H1 (cell line): ENCODE results near the gene PRTN3. TPM values are rescaled to one million over a fixed set of nuclear protein-coding genes. Genes with fewer than 3 reads are reported as not detected.

Experiments
- CTCF ChIA-PET: fragments of 300-600 bp; sonication (Branson Sonifier 250); formaldehyde crosslinking; loops from one replicate; lab custom pipeline; 2021; ENCODE audit not compliant: partially characterized antibody; lab: Charles Lee
- POLR2A ChIA-PET: fragments of 300-600 bp; sonication (Branson Sonifier 250); formaldehyde crosslinking; loops from one replicate; lab custom pipeline; 2021; ENCODE audit warnings: inconsistent platforms; ENCODE audit not compliant: partially characterized antibody; lab: Charles Lee
- DNase-seq, 2 experiments: peaks; one replicate each; pipeline versions ENCODE4 v3.0.0 to v3.0.0-alpha.2; 2010 to 2022; ENCODE audit warnings: low spot score in 2 of 2, low read depth in 1 of 2, mixed read lengths in 1 of 2
- FAIRE-seq: peaks from 2 replicates; lab custom pipeline; 2011; peaks lifted over from hg19 to GRCh38; lab: Jason Lieb, UNC
- H2AFZ ChIP-seq: 2 replicates; pipeline ENCODE4 v1.8.1; 2012; ENCODE audit warnings: low read length, inconsistent platforms
- H2AK5ac ChIP-seq: 2 replicates; pipeline ENCODE4 v1.6.1; 2013; ENCODE audit warnings: low read depth, low read length
- H2BK120ac ChIP-seq: replicated peaks from 2 replicates; pipeline ENCODE3; 2013; ENCODE audit warnings: low read depth, low read length, inconsistent platforms
- H2BK12ac ChIP-seq: 2 replicates; pipeline ENCODE4 v1.6.1; 2013; ENCODE audit warnings: low read depth, low read length
- H2BK15ac ChIP-seq: 2 replicates; pipeline ENCODE4 v1.6.1; 2013; ENCODE audit warnings: low read length
- H2BK20ac ChIP-seq: 2 replicates; pipeline ENCODE4 v1.6.1; 2013; ENCODE audit warnings: low read length
- H2BK5ac ChIP-seq: 2 replicates; pipeline ENCODE4 v1.6.1; 2013; ENCODE audit warnings: low read depth, low read length
- H3K14ac ChIP-seq: 2 replicates; pipeline ENCODE4 v1.6.1; 2013; ENCODE audit warnings: inconsistent platforms; ENCODE audit not compliant: insufficient read length
- H3K18ac ChIP-seq: 2 replicates; pipeline ENCODE4 v1.6.1; 2013; ENCODE audit warnings: low read length; ENCODE audit errors: extremely low read depth
- H3K23ac ChIP-seq: 2 replicates; pipeline ENCODE4 v1.6.1; 2013; ENCODE audit warnings: inconsistent platforms; ENCODE audit not compliant: insufficient read length
- H3K23me2 ChIP-seq: 2 replicates; pipeline ENCODE4 v1.6.1; 2013; ENCODE audit warnings: low read depth, low read length
- H3K27ac ChIP-seq: 2 replicates; pipeline ENCODE4 v1.6.1; 2011; ENCODE audit warnings: low read depth, low read length, inconsistent platforms
- H3K27me3 ChIP-seq, 4 experiments: replicated peaks in 1 of 4; 1 replicate in 1 of 4; 2 replicates in 3 of 4; pipeline versions ENCODE4 v1.6.1 to v1.8.1; 2011 to 2013; ENCODE audit warnings: low read length in 3 of 4, mild to moderate bottlenecking in 3 of 4, inconsistent platforms in 2 of 4, mixed read lengths in 2 of 4, moderate library complexity in 1 of 4; ENCODE audit not compliant: control insufficient read depth in 3 of 4, insufficient read depth in 3 of 4; ENCODE audit errors: extremely low read depth in 1 of 4
- H3K36me3 ChIP-seq, 4 experiments: 2 replicates each; pipeline versions ENCODE4 v1.6.1 to v1.8.1; 2011 to 2013; ENCODE audit warnings: mild to moderate bottlenecking in 4 of 4, low read length in 3 of 4, moderate library complexity in 2 of 4, control low read depth in 1 of 4, inconsistent platforms in 1 of 4; ENCODE audit not compliant: insufficient read depth in 4 of 4, control insufficient read depth in 2 of 4
- H3K4ac ChIP-seq: replicated peaks from 2 replicates; pipeline ENCODE3; 2013; ENCODE audit warnings: low read length, low read depth, mixed read lengths, inconsistent platforms; ENCODE audit not compliant: insufficient read length
- H3K4me1 ChIP-seq, 4 experiments: replicated peaks in 1 of 4; 1 replicate in 1 of 4; 2 replicates in 3 of 4; pipeline versions ENCODE4 v1.6.1 to v1.8.1; 2011 to 2013; ENCODE audit warnings: low read length in 3 of 4, inconsistent platforms in 2 of 4, mixed read lengths in 1 of 4; ENCODE audit not compliant: insufficient read depth in 4 of 4, control insufficient read depth in 3 of 4
- H3K4me2 ChIP-seq, 2 experiments: 2 replicates each; pipeline versions ENCODE4 v1.6.1 to v1.8.1; 2011 to 2013; ENCODE audit warnings: low read depth in 2 of 2, low read length in 2 of 2, control low read depth in 1 of 2, inconsistent platforms in 1 of 2, mild to moderate bottlenecking in 1 of 2; ENCODE audit not compliant: insufficient read depth in 1 of 2
- H3K4me3 ChIP-seq, 4 experiments: fragments of 200-600, 300-600 bp in 1 of 4; sonication (generic), shearing (Covaris generic), sonication (Bioruptor Twin) in 1 of 4; 2 replicates each; pipeline versions ENCODE4 v1.5.1 to v1.8.1; 2011 to 2016; ENCODE audit warnings: low read length in 4 of 4, low read depth in 3 of 4, control low read depth in 2 of 4, inconsistent platforms in 2 of 4, mild to moderate bottlenecking in 2 of 4, mixed read lengths in 1 of 4, moderate library complexity in 1 of 4; ENCODE audit not compliant: insufficient read depth in 2 of 4; ENCODE audit errors: extremely low read depth in 1 of 4
- H3K56ac ChIP-seq: replicated peaks from 2 replicates; pipeline ENCODE3; 2013; ENCODE audit warnings: low read depth, mild to moderate bottlenecking, mixed read lengths, low read length, inconsistent platforms; ENCODE audit not compliant: insufficient read length
- H3K79me1 ChIP-seq: 2 replicates; pipeline ENCODE4 v1.6.1; 2013; ENCODE audit warnings: low read depth, low read length, control low read depth
- H3K79me2 ChIP-seq, 2 experiments: 2 replicates each; pipeline versions ENCODE4 v1.6.1 to v1.8.1; 2012 to 2013; ENCODE audit warnings: low read length in 2 of 2, mild to moderate bottlenecking in 2 of 2, inconsistent platforms in 1 of 2; ENCODE audit not compliant: insufficient read depth in 2 of 2, control insufficient read depth in 1 of 2
- H3K9ac ChIP-seq, 4 experiments: replicated peaks in 1 of 4; 1 replicate in 1 of 4; 2 replicates in 3 of 4; pipeline versions ENCODE4 v1.6.1 to v1.8.1; 2011 to 2013; ENCODE audit warnings: low read depth in 3 of 4, low read length in 3 of 4, control low read depth in 2 of 4, mild to moderate bottlenecking in 2 of 4, moderate library complexity in 2 of 4, inconsistent platforms in 1 of 4; ENCODE audit errors: extremely low read depth in 1 of 4
- H3K9me3 ChIP-seq, 2 experiments: 2 replicates each; pipeline versions ENCODE4 v1.6.1 to v1.8.1; 2012 to 2013; ENCODE audit warnings: mild to moderate bottlenecking in 2 of 2, moderate library complexity in 2 of 2, control low read depth in 1 of 2, inconsistent platforms in 1 of 2, low read depth in 1 of 2, low read length in 1 of 2, mixed read lengths in 1 of 2; ENCODE audit not compliant: insufficient read depth in 2 of 2
- H4K20me1 ChIP-seq, 2 experiments: replicated peaks in 1 of 2; 2 replicates each; pipeline versions ENCODE3 to v1.8.1; 2011 to 2013; ENCODE audit warnings: inconsistent platforms in 2 of 2, low read length in 2 of 2, mild to moderate bottlenecking in 1 of 2; ENCODE audit not compliant: insufficient read depth in 2 of 2, control insufficient read depth in 1 of 2
- H4K5ac ChIP-seq: 2 replicates; pipeline ENCODE4 v1.6.1; 2013; ENCODE audit warnings: low read length, low read depth, mixed read lengths, inconsistent platforms; ENCODE audit not compliant: insufficient read length
- H4K8ac ChIP-seq: 2 replicates; pipeline ENCODE4 v1.8.0; 2013; ENCODE audit warnings: mild to moderate bottlenecking, moderate library complexity, low read length, inconsistent platforms; ENCODE audit not compliant: insufficient read depth; ENCODE audit errors: extremely low read depth
- H4K91ac ChIP-seq: replicated peaks from 2 replicates; pipeline ENCODE3; 2013; ENCODE audit warnings: low read length, mixed read lengths, inconsistent platforms; ENCODE audit not compliant: insufficient read length
- KDM1A ChIP-seq: fragments of 200-600, 300-600 bp; sonication (generic); IDR thresholded peaks from 2 replicates; pipeline ENCODE4 v1.7.1; 2016; ENCODE audit warnings: mild to moderate bottlenecking, low read length, borderline replicate concordance
- TCF12 ChIP-seq: IDR thresholded peaks from 2 replicates; pipeline ENCODE4 v1.6.1; 2011; ENCODE audit warnings: low read depth, mild to moderate bottlenecking, low read length
- WGBS, 2 experiments: shearing (Covaris generic) in 1 of 2; methylation state at CpG; one replicate each; pipeline versions ENCODE4 v1.1.6 to v1.1.7; 2013 to 2015; ENCODE audit warnings: low lambda C conversion rate in 2 of 2, mixed read lengths in 2 of 2, inconsistent platforms in 1 of 2, low coverage in 1 of 2, missing lambda C conversion rate in 1 of 2; ENCODE audit not compliant: insufficient replicate concordance in 2 of 2, insufficient coverage in 1 of 2, insufficient read length in 1 of 2; ENCODE audit errors: extremely low coverage in 1 of 2, missing lambda C conversion rate in 1 of 2; 5-methylcytosine and 5-hydroxymethylcytosine counted together
- polyA plus RNA-seq, 7 experiments: library from polyadenylated mRNA; depleted of rRNA in 3 of 7; stranded (reverse) in 5 of 7; unstranded in 2 of 7; fragments of >200 nt in 5 of 7; fragments of 200-250 nt in 2 of 7; gene quantifications; 1 replicate in 5 of 7; 2 replicates in 1 of 7; 4 replicates in 1 of 7; pipeline versions ENCODE4 v1.2.1 to v1.2.3, GENCODE V29; 2011 to 2013; ENCODE audit warnings: missing spikeins in 2 of 7, mixed read lengths in 2 of 7
- total RNA-seq: library from RNA; stranded (reverse); fragmentation: NEBNext Ultra II Directional; extraction: Animal tissue kit (Norgen Biotek cat#: 25700); gene quantifications from 2 replicates; pipeline ENCODE4 v1.2.1, GENCODE V29; 2021

The PRTN3 gene
- total and polyA plus RNA-seq, 2 of the 8 experiments (the other 6 are each of a cell fraction or from before 2014, with no cell fraction given), result 0.39 to 2.1 TPM

GRCh38 chr19:825897-826644 lies 14.7 kb upstream of the PRTN3 start:
- Histone ChIP-seq H2AFZ (no peak overlapping the region), H3K23ac (no peak overlapping the region), H3K27me3 (no peaks in the 10 kb centered on the region), H3K79me1 (no peaks in the 10 kb centered on the region), H3K14ac (no peak overlapping the region), H3K4me2 (no peak overlapping the region), H4K8ac (no peak overlapping the region; the same call in 1 of the 2 replicates), H3K4ac (no peak overlapping the region), H4K91ac (no peak overlapping the region), H3K4me1 (peaks cover 0 to 7% (median 5%) of the 10 kb centered on the region in 4 experiments; a peak in 5 of 7 replicates), H4K5ac (no peak overlapping the region), H3K36me3 (no peaks in the 10 kb centered on the region), H3K79me2 (no peaks in the 10 kb centered on the region), H2BK15ac (no peak overlapping the region), H3K23me2 (peaks cover 2% of the 10 kb centered on the region; the same call in 1 of the 2 replicates), H2AK5ac (no peak overlapping the region), H3K9me3 (no peaks in the 10 kb centered on the region), H2BK20ac (no peak overlapping the region), H2BK12ac (no peak overlapping the region), H2BK120ac (no peak overlapping the region), H3K18ac (no peak overlapping the region), H4K20me1 (no peaks in the 10 kb centered on the region), H3K56ac (no peak overlapping the region), H3K4me3 (no peak overlapping the region), H3K9ac (no peak overlapping the region), H3K27ac (no peak overlapping the region), H2BK5ac (no peak overlapping the region)
- FAIRE-seq (no peak), DNase-seq (no peak)
- TF ChIP-seq TCF12 (no peak), KDM1A (peak; percentile 42; the same call in 1 of the 2 replicates)
- 97% methylated on average over 18 of the region's 19 CpGs; no CpG with 5 or more reads in 1 of the 2 experiments for WGBS, 2 experiments
- ChIA-PET CTCF (interaction anchor here (0.6 to 1.8 kb wide), 8 partner anchors 12 to 157 kb away, joined by 3 to 6 read pairs (median 4); no protein-coding TSS in a partner anchor), POLR2A (interaction anchor here (1.1 to 12.0 kb wide), 9 partner anchors 9 to 201 kb away, joined by 4 to 277 read pairs (median 6); partner anchors contain the start of gene PTBP1)
